ENCODE results near the gene SOX5.

DNA sequence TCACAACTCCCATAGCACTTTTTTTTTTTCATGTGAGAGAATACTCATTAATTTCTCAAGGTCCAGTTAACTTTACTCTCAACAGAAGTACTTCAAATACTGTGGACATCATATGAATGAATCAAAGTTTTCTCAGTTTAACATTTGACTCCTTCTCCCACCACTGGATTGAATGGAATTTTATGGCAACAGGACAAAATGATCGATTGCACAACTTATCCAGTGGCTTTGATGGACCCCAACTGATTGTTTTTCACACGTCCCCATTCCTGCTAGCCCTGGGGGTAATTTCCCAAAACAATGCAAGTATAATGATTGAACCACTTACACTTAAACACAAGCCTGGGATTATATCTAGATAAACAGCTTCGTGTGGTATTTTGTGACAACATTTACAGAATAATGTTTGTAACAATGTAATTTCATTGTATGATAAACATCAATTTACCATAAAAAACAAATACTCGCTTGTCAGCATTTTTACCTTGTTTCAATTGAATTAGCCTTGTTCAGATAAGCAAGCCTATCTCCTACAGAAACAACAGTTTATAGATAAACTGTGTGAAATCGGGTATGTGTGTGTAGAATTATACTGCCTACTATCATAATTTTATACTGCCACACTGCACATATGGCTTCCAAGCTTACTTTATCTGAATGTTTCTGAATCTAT lies 60.9 kb downstream of the SOX5 start:
- no peak for TF ChIP-seq POLR2A (IDR thresholded peaks at IDR 0.05)
- TF ChIP-seq, protein P1, sequence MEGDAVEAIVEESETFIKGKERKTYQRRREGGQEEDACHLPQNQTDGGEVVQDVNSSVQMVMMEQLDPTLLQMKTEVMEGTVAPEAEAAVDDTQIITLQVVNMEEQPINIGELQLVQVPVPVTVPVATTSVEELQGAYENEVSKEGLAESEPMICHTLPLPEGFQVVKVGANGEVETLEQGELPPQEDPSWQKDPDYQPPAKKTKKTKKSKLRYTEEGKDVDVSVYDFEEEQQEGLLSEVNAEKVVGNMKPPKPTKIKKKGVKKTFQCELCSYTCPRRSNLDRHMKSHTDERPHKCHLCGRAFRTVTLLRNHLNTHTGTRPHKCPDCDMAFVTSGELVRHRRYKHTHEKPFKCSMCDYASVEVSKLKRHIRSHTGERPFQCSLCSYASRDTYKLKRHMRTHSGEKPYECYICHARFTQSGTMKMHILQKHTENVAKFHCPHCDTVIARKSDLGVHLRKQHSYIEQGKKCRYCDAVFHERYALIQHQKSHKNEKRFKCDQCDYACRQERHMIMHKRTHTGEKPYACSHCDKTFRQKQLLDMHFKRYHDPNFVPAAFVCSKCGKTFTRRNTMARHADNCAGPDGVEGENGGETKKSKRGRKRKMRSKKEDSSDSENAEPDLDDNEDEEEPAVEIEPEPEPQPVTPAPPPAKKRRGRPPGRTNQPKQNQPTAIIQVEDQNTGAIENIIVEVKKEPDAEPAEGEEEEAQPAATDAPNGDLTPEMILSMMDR (IDR thresholded peaks at IDR 0.05): no peak

All from right lobe of liver (tissue), 4 donors.